Esophagus muscularis mucosa (tissue), 3 donors: Measurements from ENCODE around the gene MYADML2.
"Not testable (repeated sequence)": the region's sequence is repeated elsewhere in the genome, so short reads cannot be mapped to it uniquely, and the experiment has no call there.

Source experiments
- POLR2AphosphoS5 ChIP-seq, 2 donors: sonication (generic); formaldehyde crosslinking; IDR thresholded peaks; one replicate each; pipeline ENCODE4 v1.6.1; 2017; ENCODE audit warnings: antibody characterized with exemption in 2 of 2
- TF ChIP-seq, protein P1 (sequence below), 3 experiments: fragments of 200-600 bp in 2 of 3; fragments of 450-650 bp in 1 of 3; sonication (generic) in 2 of 3; IDR thresholded peaks; one replicate each; pipeline ENCODE4 v1.5.1; 2017 to 2019; ENCODE audit warnings: antibody characterized with exemption in 3 of 3, mild to moderate bottlenecking in 2 of 3, moderate library complexity in 1 of 3

DNA sequence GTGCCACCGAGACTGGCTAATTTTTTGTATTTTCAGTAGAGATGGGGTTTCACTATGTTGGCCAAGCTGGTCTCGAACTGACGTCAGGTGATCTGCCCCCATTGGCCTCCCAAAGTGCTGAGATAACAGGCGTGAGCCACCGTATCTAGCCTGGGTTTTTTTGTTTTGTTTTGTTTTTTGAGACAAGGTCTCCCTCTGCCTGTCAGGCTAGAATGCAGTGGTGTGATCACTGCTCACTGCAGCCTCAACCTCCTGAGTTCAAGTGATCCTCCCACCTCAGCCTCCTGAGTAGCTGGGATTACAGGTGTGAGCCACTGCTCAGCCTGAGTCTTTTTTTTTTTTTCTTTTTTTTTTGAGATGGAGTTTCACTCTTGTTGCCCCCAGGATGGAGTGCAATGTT is 6.4 kb upstream of the MYADML2 start:
- TF ChIP-seq, protein P1, sequence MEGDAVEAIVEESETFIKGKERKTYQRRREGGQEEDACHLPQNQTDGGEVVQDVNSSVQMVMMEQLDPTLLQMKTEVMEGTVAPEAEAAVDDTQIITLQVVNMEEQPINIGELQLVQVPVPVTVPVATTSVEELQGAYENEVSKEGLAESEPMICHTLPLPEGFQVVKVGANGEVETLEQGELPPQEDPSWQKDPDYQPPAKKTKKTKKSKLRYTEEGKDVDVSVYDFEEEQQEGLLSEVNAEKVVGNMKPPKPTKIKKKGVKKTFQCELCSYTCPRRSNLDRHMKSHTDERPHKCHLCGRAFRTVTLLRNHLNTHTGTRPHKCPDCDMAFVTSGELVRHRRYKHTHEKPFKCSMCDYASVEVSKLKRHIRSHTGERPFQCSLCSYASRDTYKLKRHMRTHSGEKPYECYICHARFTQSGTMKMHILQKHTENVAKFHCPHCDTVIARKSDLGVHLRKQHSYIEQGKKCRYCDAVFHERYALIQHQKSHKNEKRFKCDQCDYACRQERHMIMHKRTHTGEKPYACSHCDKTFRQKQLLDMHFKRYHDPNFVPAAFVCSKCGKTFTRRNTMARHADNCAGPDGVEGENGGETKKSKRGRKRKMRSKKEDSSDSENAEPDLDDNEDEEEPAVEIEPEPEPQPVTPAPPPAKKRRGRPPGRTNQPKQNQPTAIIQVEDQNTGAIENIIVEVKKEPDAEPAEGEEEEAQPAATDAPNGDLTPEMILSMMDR (IDR thresholded peaks at IDR 0.05) = not testable (repeated sequence)
- not testable (repeated sequence) for TF ChIP-seq POLR2AphosphoS5 (IDR thresholded peaks at IDR 0.05)
